ENCODE data around the gene B3GNT9. TPM values are rescaled to one million over a fixed set of nuclear protein-coding genes. Genes with fewer than 3 reads are reported as not detected.

The B3GNT9 gene
- total RNA-seq, 4 donors from 2014 or later = 1.5 to 69.1 (median 5.5) TPM

DNA sequence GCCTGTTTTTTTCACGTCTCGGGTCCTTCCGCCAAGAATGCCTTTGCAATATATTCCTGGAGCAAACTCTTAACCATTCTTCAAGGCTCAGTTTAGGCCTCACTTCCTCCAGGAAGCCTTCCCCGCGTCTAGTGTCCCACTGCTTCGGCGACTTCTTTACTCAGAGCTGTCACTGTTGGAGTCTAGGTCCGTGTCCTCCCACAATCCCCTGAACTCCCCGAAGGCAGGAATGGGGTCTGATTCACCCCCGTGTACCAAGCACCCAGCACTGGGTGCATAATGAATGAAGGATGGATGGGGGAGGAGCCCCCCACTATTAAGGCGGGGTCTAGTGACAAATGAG, 32.5 kb upstream of the B3GNT9 start:
- in situ Hi-C loops (cut with MboI; ENCODE audit: low pct_ligation_motif_present in 1 of 4, low pct_unique_long_range_greater_than_20kb in 1 of 4, low sequenced_read_pairs in 3 of 4) (no loop called here), intact Hi-C loops (cut with DNase I; ENCODE audit: low total_unique reads) (no loop called here)
- no peaks in the 10 kb centered on the region for H3K9me3 ChIP-seq
- no peaks in the 10 kb centered on the region for H3K27me3 ChIP-seq
- 3 to 21% methylated on average over 3 to 11 of the region's 11 CpGs for WGBS, 2 donors (ENCODE audit: low coverage in 1 of 2)
- peak overlapping the region in 3 of 4 donors; percentile 52 to 77 (median 64) for H3K4me3 ChIP-seq
- H3K36me3 ChIP-seq = no peaks in the 10 kb centered on the region
- H3K4me1 ChIP-seq = peaks cover 18 to 42% (median 31%) of the 10 kb centered on the region in 4 donors
- no peak for DNase-seq
- peak overlapping the region; percentile 93 to 96 (median 94) for H3K27ac ChIP-seq
- TF ChIP-seq CTCF (IDR thresholded peaks at IDR 0.05) (no peak), EP300 (IDR thresholded peaks at IDR 0.05; ENCODE audit: low read depth) (no peak), POLR2A (IDR thresholded peaks at IDR 0.05) (no peak), POLR2AphosphoS5 (IDR thresholded peaks at IDR 0.05) (peak in 1 of 3 donors; percentile 3)

DNA sequence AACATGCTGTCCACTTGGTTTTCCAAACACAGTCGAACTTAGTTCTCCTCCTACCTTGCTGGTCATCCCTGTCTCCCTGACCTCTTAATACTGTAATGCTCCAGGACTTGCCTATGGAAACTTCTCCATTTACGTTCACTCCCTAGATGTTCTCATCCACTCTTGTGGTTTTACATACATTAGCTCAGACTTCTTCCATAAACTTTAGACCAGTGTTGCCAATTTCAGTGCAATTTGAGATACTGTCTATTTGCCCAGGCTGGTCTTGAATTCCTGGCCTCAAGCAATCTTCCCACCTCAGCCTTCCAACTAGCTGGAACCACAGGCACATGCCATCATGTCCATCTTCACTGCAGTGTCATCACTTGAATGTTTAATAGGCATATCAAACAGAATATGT, 31.5 kb upstream of the B3GNT9 start:
- Histone ChIP-seq H3K4me1 (peaks cover 25 to 48% (median 38%) of the 10 kb centered on the region in 4 donors), H3K4me3 (no peak overlapping the region), H3K9me3 (no peaks in the 10 kb centered on the region), H3K36me3 (no peaks in the 10 kb centered on the region), H3K27ac (peak overlapping the region in 2 of 4 donors; percentile 94 to 96), H3K27me3 (no peaks in the 10 kb centered on the region)
- DNase-seq = no peak
- intact Hi-C loops (cut with DNase I; ENCODE audit: low total_unique reads) = no loop called here
- 72 to 90% methylated on average over 2 of the region's 2 CpGs for WGBS, 2 donors (ENCODE audit: low coverage in 1 of 2)
- TF ChIP-seq EP300 (IDR thresholded peaks at IDR 0.05; ENCODE audit: low read depth) (no peak), POLR2AphosphoS5 (IDR thresholded peaks at IDR 0.05) (no peak), CTCF (IDR thresholded peaks at IDR 0.05) (no peak), POLR2A (IDR thresholded peaks at IDR 0.05) (no peak)
- in situ Hi-C loops (cut with MboI; ENCODE audit: low pct_ligation_motif_present in 1 of 4, low pct_unique_long_range_greater_than_20kb in 1 of 4, low sequenced_read_pairs in 3 of 4) = no loop called here

DNA sequence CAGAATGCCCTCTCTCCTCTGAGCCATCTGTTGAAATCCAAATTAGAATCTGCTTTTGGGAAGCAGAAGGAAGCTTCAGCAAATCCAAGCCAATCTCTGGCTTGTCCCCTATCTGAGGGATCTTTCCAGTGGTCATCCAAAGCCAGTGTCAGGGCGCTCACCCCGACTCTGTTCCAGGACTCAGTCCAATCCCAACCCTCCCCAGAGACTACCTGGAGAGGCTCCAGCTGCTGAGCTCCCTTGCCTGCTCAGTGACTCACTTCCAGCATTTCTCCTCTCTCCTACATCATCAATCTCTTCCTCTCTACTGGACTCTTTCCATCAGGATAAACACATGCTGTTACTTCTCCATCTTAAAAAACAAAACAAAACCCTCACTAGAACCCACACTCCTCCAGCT, 30.5 kb upstream of the B3GNT9 start:
- peaks cover 25 to 48% (median 38%) of the 10 kb centered on the region in 4 donors for H3K4me1 ChIP-seq
- in situ Hi-C loops (cut with MboI; ENCODE audit: low pct_ligation_motif_present in 1 of 4, low pct_unique_long_range_greater_than_20kb in 1 of 4, low sequenced_read_pairs in 3 of 4) (no loop called here), intact Hi-C loops (cut with DNase I; ENCODE audit: low total_unique reads) (no loop called here)
- 58 to 80% methylated on average over 1 to 2 of the region's 2 CpGs for WGBS, 2 donors (ENCODE audit: low coverage in 1 of 2)
- no peaks in the 10 kb centered on the region for H3K27me3 ChIP-seq
- H3K27ac ChIP-seq = peak overlapping the region; percentile 5 to 56 (median 48)
- DNase-seq = peak; percentile 41
- H3K9me3 ChIP-seq = no peaks in the 10 kb centered on the region
- TF ChIP-seq POLR2A (IDR thresholded peaks at IDR 0.05) (no peak), EP300 (IDR thresholded peaks at IDR 0.05; ENCODE audit: low read depth) (no peak), POLR2AphosphoS5 (IDR thresholded peaks at IDR 0.05) (peak in 1 of 3 donors; percentile 12), CTCF (IDR thresholded peaks at IDR 0.05) (no peak)
- no peak overlapping the region for H3K4me3 ChIP-seq
- no peaks in the 10 kb centered on the region for H3K36me3 ChIP-seq

DNA sequence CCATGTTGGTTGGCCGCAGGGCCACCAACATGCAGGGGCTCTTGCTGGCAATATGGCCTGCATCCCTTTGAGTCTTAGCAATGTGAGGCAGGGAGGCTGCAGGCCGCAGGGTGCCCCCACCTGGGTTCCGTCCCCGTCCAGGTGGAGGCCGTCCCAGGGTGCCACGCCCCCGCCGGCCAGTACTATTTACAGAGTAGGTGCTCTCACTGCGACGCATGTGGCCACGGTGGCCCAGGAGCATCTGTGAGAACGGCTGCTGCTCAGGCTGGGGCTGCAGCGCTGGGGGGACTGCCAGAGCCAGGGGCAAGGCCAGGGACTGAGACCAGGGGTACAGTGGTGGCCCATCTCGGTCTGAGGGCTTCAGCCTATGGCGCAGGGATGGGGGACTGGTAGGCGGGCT, 29.4 kb upstream of the B3GNT9 start:
- WGBS, 2 donors (ENCODE audit: low coverage in 1 of 2) = 96% methylated on average over 13 of the region's 16 CpGs; no CpG with 5 or more reads in 1 of the 2 donors
- no peak for TF ChIP-seq EP300 (IDR thresholded peaks at IDR 0.05; ENCODE audit: low read depth)
- no peak for TF ChIP-seq POLR2AphosphoS5 (IDR thresholded peaks at IDR 0.05)
- TF ChIP-seq CTCF (IDR thresholded peaks at IDR 0.05) = no peak
- TF ChIP-seq POLR2A (IDR thresholded peaks at IDR 0.05) = no peak
- Histone ChIP-seq H3K27ac (no peak overlapping the region), H3K4me3 (no peak overlapping the region), H3K4me1 (peaks cover 24 to 40% (median 31%) of the 10 kb centered on the region in 4 donors), H3K9me3 (no peaks in the 10 kb centered on the region), H3K36me3 (no peaks in the 10 kb centered on the region), H3K27me3 (no peaks in the 10 kb centered on the region)
- in situ Hi-C loops (cut with MboI; ENCODE audit: low pct_ligation_motif_present in 1 of 4, low pct_unique_long_range_greater_than_20kb in 1 of 4, low sequenced_read_pairs in 3 of 4) (no loop called here), intact Hi-C loops (cut with DNase I; ENCODE audit: low total_unique reads) (no loop called here)
- DNase-seq = no peak

All from transverse colon (tissue), 4 donors.